Muscle layer of duodenum (tissue), 2 donors: Measurements from ENCODE around the gene C6orf132.
"Not testable (repeated sequence)": the region's sequence is repeated elsewhere in the genome, so short reads cannot be mapped to it uniquely, and the experiment has no call there.

Experiments
- H3K27ac ChIP-seq: one replicate; pipeline ENCODE4 v1.7.0; 2013; ENCODE audit warnings: mild to moderate bottlenecking, low read length
- H3K27me3 ChIP-seq: one replicate; pipeline ENCODE4 v1.7.0; 2013; ENCODE audit warnings: low read depth, mild to moderate bottlenecking, control low read depth, low read length
- H3K36me3 ChIP-seq, 2 donors: one replicate each; pipeline ENCODE4 v1.7.0; 2013; ENCODE audit warnings: low read length in 2 of 2, control low read depth in 1 of 2, mild to moderate bottlenecking in 1 of 2; ENCODE audit not compliant: insufficient read depth in 2 of 2, control insufficient read depth in 1 of 2
- H3K4me1 ChIP-seq, 2 donors: one replicate each; pipeline ENCODE4 v1.7.0; 2013; ENCODE audit warnings: low read length in 2 of 2, mild to moderate bottlenecking in 2 of 2, control low read depth in 1 of 2, moderate library complexity in 1 of 2; ENCODE audit not compliant: insufficient read depth in 2 of 2, control insufficient read depth in 1 of 2
- H3K4me3 ChIP-seq, 2 donors: one replicate each; pipeline ENCODE4 v1.7.0; 2013; ENCODE audit warnings: low read length in 2 of 2, low read depth in 1 of 2, mild to moderate bottlenecking in 1 of 2
- H3K9me3 ChIP-seq, 2 donors: one replicate each; pipeline ENCODE4 v1.7.0; 2013; ENCODE audit warnings: low read length in 2 of 2, control low read depth in 1 of 2, mild to moderate bottlenecking in 1 of 2; ENCODE audit not compliant: control insufficient read depth in 1 of 2
- donor health status: healthy.

The C6orf132 gene

DNA sequence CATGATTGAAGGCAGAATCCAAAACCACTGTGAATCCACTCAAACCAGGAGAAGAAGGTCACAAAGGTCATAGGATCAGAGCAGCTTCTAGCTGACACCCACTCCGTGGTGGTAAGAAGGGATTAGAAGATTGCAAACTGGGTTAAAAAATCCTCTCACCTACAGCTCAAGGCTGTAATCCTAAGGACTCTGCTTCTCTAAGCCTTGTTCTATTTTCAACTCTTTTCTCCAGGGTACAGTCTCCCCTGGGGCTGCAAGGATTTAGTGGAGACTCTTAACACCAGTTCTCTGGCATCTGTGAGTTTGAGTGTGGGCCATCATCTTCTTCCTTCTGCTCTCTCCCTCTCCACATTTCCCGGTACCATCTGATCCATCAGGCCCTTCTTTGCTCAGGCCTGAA is 30.7 kb upstream of the C6orf132 start, which contains the start of gene GUCA1A:
GUCA1A (plus strand) TSS at position 264 of the 400 bp plus-strand sequence. CDS start 250 bp downstream, outside the sequence.
- H3K36me3 ChIP-seq, result no peaks in the 10 kb centered on the region
- H3K4me1 ChIP-seq, result peaks cover 0 to 3% of the 10 kb centered on the region in 2 donors
- no peaks in the 10 kb centered on the region for H3K9me3 ChIP-seq
- H3K27ac ChIP-seq, result no peak within 1 kb of the TSS
- H3K4me3 ChIP-seq, result no peak within 1 kb of the TSS
- H3K27me3 ChIP-seq, result no peaks in the 10 kb centered on the region

GRCh38 chr6:42171813-42172581 is 29.6 kb upstream of the C6orf132 start:
- H3K4me3 ChIP-seq, result no peak overlapping the region
- no peaks in the 10 kb centered on the region for H3K9me3 ChIP-seq
- H3K4me1 ChIP-seq, result no peaks in the 10 kb centered on the region
- no peak overlapping the region for H3K27ac ChIP-seq
- no peaks in the 10 kb centered on the region for H3K36me3 ChIP-seq
- no peaks in the 10 kb centered on the region for H3K27me3 ChIP-seq

- H3K36me3 ChIP-seq, H3K9me3 ChIP-seq, H3K4me3 ChIP-seq, H3K27ac ChIP-seq, H3K4me1 ChIP-seq, H3K27me3 ChIP-seq: not testable (repeated sequence)
Observed at GRCh38 chr6:42169780-42170179, 27.4 kb upstream of the C6orf132 start.

- Histone ChIP-seq H3K27ac (no peak overlapping the region), H3K4me3 (no peak overlapping the region), H3K4me1 (no peaks in the 10 kb centered on the region), H3K9me3 (no peaks in the 10 kb centered on the region), H3K36me3 (no peaks in the 10 kb centered on the region), H3K27me3 (no peaks in the 10 kb centered on the region)
Observed at GRCh38 chr6:42168650-42169049, 26.2 kb upstream of the C6orf132 start.

GRCh38 chr6:42166444-42167141 is 24.2 kb upstream of the C6orf132 start:
- Histone ChIP-seq H3K36me3 (no peaks in the 10 kb centered on the region), H3K27me3 (no peaks in the 10 kb centered on the region), H3K27ac (no peak overlapping the region), H3K4me1 (no peaks in the 10 kb centered on the region), H3K4me3 (no peak overlapping the region), H3K9me3 (no peaks in the 10 kb centered on the region)

DNA sequence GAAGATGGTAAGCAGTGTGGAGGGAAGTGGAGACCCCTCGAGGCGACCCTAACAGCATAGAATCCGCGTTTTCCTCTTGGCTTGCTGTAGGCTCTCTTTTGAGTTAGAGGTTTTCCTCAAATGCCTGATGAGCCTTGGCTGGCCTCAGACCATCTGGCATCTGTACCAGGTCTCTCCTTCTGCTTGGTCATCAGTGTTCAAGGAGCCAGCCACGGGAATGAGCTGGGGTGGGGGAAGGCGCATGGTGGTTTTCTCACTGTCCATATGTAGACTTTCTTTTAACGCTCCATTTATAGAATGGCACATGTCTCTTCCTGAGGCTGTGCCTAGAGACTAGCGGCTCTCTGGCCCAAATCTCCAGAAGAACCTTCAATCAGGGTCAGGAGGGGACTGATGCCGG is 22.6 kb upstream of the C6orf132 start:
- Histone ChIP-seq H3K27me3 (no peaks in the 10 kb centered on the region), H3K36me3 (no peaks in the 10 kb centered on the region), H3K9me3 (no peaks in the 10 kb centered on the region), H3K27ac (no peak overlapping the region), H3K4me1 (no peaks in the 10 kb centered on the region), H3K4me3 (no peak overlapping the region)

GRCh38 chr6:42163981-42164380 is 21.6 kb upstream of the C6orf132 start:
- H3K4me3 ChIP-seq, result no peak overlapping the region
- no peaks in the 10 kb centered on the region for H3K9me3 ChIP-seq
- H3K27me3 ChIP-seq, result no peaks in the 10 kb centered on the region

DNA sequence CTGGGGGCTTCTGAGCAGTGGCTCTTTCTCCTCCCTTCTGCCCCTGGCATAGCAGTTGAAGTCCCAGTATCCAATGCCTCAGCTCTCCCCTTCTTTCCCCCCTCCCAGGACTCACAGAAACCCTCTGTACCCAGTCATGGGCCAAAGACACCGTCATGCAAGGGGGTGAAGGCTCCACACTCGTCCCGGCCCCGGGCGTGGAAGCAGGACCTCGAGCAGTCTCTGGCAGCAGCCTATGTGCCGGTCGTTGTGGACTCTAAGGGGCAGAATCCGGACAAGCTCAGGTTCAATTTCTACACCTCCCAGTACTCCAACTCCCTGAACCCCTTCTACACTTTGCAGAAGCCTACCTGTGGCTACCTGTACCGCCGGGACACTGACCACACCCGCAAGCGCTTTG is 20.4 kb upstream of the C6orf132 start:
- Histone ChIP-seq H3K9me3 (no peaks in the 10 kb centered on the region), H3K4me3 (no peak overlapping the region), H3K27ac (no peak overlapping the region), H3K36me3 (no peaks in the 10 kb centered on the region), H3K27me3 (no peaks in the 10 kb centered on the region), H3K4me1 (peaks cover 0 to 5% of the 10 kb centered on the region in 2 donors)

More at GRCh38 chr6:42163981-42164380, 21.6 kb upstream of the C6orf132 start:
- Histone ChIP-seq H3K27ac (no peak overlapping the region), H3K36me3 (no peaks in the 10 kb centered on the region), H3K4me1 (no peaks in the 10 kb centered on the region)

- H3K4me3 ChIP-seq, result no peak overlapping the region
- no peak overlapping the region for H3K27ac ChIP-seq
- no peaks in the 10 kb centered on the region for H3K27me3 ChIP-seq
- no peaks in the 10 kb centered on the region for H3K9me3 ChIP-seq
- peaks cover 0 to 5% of the 10 kb centered on the region in 2 donors for H3K4me1 ChIP-seq
- no peaks in the 10 kb centered on the region for H3K36me3 ChIP-seq
Observed at GRCh38 chr6:42162384-42162783, 20.0 kb upstream of the C6orf132 start.

GRCh38 chr6:42159431-42160024 is 17.1 kb upstream of the C6orf132 start:
- Histone ChIP-seq H3K27me3 (no peaks in the 10 kb centered on the region), H3K27ac (no peak overlapping the region), H3K9me3 (no peaks in the 10 kb centered on the region), H3K4me1 (peaks cover 0 to 5% of the 10 kb centered on the region in 2 donors), H3K36me3 (no peaks in the 10 kb centered on the region), H3K4me3 (no peak overlapping the region)

- Histone ChIP-seq H3K27ac (no peak overlapping the region), H3K9me3 (no peaks in the 10 kb centered on the region), H3K36me3 (no peaks in the 10 kb centered on the region), H3K27me3 (no peaks in the 10 kb centered on the region), H3K4me1 (peaks cover 0 to 5% of the 10 kb centered on the region in 2 donors), H3K4me3 (no peak overlapping the region)
Observed at GRCh38 chr6:42158631-42159030, 16.2 kb upstream of the C6orf132 start.
